Erythroblast (primary cell): ENCODE data around the gene LRRC17.

Experiments used
- DNase-seq, 2 experiments: peaks; one replicate each; lab custom pipeline; 2025; lab: John Stamatoyannopoulos, UW
- GATA1 ChIP-seq: IDR thresholded peaks from 2 replicates; pipeline ENCODE4 v1.6.1; 2011; ENCODE audit warnings: low read depth, mild to moderate bottlenecking, control low read depth, low read length, moderate library complexity
- POLR2A ChIP-seq: IDR thresholded peaks from 2 replicates; pipeline ENCODE4 v1.6.1; 2011; ENCODE audit warnings: mild to moderate bottlenecking, low read length

The LRRC17 gene

DNA sequence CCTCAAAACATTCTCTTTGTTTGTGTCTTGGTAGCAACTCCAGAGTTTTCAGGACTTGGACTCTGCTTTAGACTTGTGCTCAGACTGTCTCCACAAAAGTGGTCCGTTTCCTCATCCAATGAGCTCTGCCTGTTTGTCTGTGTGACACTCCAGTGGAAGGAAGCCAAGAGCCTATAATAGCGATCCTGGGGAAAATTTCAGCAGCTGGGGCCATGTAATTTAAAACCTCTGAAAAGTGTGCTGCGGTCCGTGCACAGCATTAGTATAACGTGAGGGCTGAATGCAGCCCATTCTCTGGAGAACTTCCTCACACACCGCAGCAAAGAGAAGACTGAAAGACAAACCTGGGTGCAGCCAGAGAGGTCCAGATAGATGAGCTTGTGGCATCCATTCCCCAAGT, at the start of gene LRRC17:
LRRC17 (plus strand) TSS at position 259 of the 400 bp plus-strand sequence. CDS start 20,914 bp downstream, outside the sequence.
- DNase-seq = no peak
- TF ChIP-seq GATA1 (no peak), POLR2A (no peak)

DNA sequence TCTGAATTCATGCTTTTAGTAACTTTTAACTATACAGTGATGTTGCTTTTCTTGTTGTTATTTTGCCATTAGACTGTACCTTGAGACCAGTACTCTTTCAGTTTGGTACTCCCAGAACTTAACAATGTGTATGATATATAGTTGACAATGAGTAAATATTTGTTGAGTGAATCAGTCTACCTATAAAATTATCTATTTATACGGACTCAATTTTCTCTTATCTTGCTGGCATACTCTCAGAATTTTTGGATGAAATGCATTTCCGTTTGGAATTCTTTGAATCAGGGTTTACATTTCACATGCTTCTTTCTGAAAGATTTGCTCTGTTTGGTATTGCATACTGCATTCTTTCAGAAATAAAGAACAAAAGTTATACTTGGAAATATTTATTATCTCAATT, 47.8 kb upstream of the LRRC17 start:
- no peak for DNase-seq
- no peak for TF ChIP-seq POLR2A
- TF ChIP-seq GATA1 = no peak

- no peak for TF ChIP-seq POLR2A
- no peak for TF ChIP-seq GATA1
- no peak for DNase-seq
These were observed 46.1 kb upstream of the LRRC17 start for GRCh38 chr7:102866535-102867215.

DNA sequence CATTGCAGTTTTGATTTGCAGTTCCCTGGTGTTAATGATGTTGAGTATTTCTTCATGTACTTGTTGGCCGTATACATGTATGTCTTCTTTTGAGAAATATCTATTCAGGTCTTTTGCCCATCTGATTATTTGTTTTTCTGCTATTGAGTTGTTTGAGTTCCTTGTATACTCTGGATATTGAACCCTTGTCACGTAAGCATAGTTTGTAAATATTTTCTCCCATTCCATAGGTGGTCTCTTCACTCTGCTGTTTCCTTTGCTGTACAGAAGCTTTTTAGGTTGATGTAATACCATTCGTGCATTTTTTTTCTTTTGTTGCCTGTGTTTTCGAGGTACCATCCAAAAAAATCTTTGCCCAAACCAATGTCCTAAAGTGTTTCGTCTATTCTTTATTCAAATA, 43.6 kb upstream of the LRRC17 start:
- DNase-seq = no peak
- no peak for TF ChIP-seq POLR2A
- no peak for TF ChIP-seq GATA1

- DNase-seq = no peak
- TF ChIP-seq POLR2A (no peak), GATA1 (no peak)
These were observed 40.3 kb upstream of the LRRC17 start for GRCh38 chr7:102872460-102872859.

GRCh38 chr7:102873470-102874165, 39.2 kb upstream of the LRRC17 start:
- DNase-seq = no peak
- TF ChIP-seq GATA1 = no peak
- no peak for TF ChIP-seq POLR2A

DNA sequence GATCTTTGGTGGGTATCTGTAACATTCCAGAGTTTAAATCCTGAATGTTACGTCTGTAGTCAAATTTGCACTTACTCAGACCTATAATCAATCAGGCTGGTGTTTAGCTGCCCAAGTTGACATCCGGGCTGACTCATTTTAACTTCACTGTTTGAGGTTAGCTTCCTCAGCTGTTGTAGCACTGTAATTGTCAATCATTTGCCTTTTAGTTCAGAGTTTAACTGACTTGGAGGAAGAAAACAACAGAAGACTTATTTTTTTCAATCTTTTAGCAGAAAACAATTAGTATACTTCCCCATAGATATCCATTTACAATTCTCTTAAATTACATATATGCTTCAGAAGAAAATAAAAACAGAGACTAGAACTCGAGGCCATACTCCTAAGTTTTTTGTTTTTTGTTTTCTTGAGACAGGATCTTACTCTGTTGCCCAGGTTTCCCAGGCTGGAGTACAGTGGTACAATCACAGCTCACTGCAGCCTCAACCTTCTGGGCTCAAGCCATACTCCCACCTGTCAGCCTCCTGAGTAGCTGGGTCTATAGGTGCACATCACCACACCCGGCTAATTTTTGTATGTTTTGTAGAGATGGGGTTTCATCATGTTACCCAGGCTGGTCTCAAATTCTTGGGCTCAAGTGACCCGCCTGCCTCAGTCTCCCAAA, 38.5 kb upstream of the LRRC17 start:
- no peak for TF ChIP-seq POLR2A
- no peak for TF ChIP-seq GATA1
- DNase-seq = no peak

- no peak for TF ChIP-seq POLR2A
- no peak for TF ChIP-seq GATA1
- no peak for DNase-seq
These were observed 37.8 kb upstream of the LRRC17 start for GRCh38 chr7:102874966-102875365.

- TF ChIP-seq POLR2A (no peak), GATA1 (no peak)
These were observed 37.0 kb upstream of the LRRC17 start for GRCh38 chr7:102875700-102876295.

DNA sequence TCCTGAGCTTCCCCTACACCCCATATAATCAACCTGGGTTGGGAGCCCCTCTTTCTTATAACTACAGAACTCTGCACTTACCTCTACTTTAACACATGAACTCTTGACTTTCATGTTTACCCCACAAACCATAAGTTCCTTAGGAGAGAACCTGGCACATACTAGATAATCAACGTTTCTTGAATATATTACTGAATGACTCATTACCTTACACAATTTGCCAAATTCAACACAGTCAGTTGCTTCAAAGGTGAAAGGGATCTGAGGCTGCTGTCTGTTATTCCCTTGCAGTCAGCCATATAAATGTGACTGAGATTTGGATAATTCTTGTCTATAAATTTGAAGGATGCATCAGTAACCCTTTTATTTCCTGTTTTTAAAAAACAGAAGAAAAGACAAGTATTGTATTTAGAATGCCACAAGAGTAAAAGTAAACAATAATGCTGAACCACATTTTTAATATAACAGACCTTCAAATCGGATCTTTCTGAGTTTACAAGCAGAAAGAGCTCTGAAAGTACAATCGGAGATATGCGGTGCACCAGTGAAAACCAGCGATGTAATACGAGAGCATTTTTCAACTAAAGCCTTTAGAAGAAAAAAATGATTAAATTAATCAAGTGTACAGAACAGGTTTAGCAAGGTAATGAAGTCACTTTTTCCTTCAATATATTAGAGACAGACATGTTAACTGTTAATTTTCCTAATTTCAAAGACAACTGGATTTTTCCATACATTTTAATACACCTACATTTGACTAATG, 29.5 kb upstream of the LRRC17 start:
- TF ChIP-seq GATA1 (no peak), POLR2A (no peak)
- no peak for DNase-seq

More at GRCh38 chr7:102875700-102876295, 37.0 kb upstream of the LRRC17 start:
- DNase-seq = peak in 1 of 2 experiments; percentile 20

GRCh38 chr7:102888561-102889233, 24.1 kb upstream of the LRRC17 start:
- no peak for DNase-seq
- no peak for TF ChIP-seq POLR2A
- TF ChIP-seq GATA1 = no peak

DNA sequence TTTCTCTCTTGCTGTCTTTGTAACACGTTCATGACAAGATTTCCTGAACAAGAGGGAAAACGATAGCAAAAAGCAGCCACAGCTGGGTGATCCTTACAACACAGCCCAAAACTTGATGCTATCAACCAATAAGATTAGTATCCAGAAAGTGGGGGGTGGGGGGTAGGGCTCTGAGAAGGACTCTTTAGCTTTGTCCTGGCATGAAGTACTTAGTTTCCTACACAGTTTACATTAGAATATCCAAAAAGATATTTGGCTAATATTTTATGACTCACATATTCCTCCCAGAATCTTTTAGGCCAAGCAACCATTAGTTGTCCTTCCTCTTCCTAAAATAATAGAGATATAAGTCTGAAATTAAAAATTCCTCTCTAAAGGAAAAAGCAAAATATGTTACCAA, 22.9 kb upstream of the LRRC17 start:
- TF ChIP-seq POLR2A = no peak
- TF ChIP-seq GATA1 = no peak
- no peak for DNase-seq

GRCh38 chr7:102890292-102890970, 22.4 kb upstream of the LRRC17 start:
- TF ChIP-seq POLR2A (no peak), GATA1 (no peak)
- no peak for DNase-seq
